OCI-LY1 (cell line): ENCODE data around the gene NID1.

Source experiments
- EZH2 ChIP-seq: fragments of 200-600 bp; sonication (generic), shearing (Covaris generic); IDR thresholded peaks from 2 replicates; pipeline ENCODE4 v1.8.0; 2017; ENCODE audit warnings: borderline replicate concordance, mixed run types, mild to moderate bottlenecking, antibody characterized with exemption, low read length, moderate library complexity, mixed read lengths
- TF ChIP-seq, protein P1 (sequence below): fragments of 200-600 bp; sonication (generic), shearing (Covaris generic); IDR thresholded peaks from 2 replicates; pipeline ENCODE4 v1.5.1; 2017; ENCODE audit warnings: mild to moderate bottlenecking, antibody characterized with exemption, low read length, moderate library complexity, mixed read lengths

DNA sequence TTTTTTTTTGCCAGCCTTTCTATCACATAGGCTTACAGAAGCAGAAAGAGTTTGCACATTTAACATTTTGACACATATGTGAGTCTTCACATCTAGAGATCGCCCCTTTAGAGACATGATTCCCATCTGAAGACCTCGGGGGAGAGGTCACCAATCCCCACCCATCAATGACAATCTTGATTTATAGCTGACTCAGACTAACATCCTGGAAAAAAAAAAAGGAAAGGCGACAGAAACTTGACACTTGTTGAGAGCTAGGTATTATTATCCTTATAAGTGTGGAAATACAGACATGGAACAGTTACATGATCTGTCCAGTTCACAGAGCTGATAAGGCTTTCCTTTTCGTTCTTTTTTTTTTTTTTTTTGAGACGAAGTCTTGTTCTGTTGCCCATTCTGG, 28.0 kb upstream of the NID1 start:
- TF ChIP-seq, protein P1, sequence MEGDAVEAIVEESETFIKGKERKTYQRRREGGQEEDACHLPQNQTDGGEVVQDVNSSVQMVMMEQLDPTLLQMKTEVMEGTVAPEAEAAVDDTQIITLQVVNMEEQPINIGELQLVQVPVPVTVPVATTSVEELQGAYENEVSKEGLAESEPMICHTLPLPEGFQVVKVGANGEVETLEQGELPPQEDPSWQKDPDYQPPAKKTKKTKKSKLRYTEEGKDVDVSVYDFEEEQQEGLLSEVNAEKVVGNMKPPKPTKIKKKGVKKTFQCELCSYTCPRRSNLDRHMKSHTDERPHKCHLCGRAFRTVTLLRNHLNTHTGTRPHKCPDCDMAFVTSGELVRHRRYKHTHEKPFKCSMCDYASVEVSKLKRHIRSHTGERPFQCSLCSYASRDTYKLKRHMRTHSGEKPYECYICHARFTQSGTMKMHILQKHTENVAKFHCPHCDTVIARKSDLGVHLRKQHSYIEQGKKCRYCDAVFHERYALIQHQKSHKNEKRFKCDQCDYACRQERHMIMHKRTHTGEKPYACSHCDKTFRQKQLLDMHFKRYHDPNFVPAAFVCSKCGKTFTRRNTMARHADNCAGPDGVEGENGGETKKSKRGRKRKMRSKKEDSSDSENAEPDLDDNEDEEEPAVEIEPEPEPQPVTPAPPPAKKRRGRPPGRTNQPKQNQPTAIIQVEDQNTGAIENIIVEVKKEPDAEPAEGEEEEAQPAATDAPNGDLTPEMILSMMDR = no peak
- TF ChIP-seq EZH2 = no peak
